ENCODE measurements around the gene C1orf52. TPM values are rescaled to one million over a fixed set of nuclear protein-coding genes. Genes with fewer than 3 reads are reported as not detected.

The C1orf52 gene
- total and polyA plus RNA-seq, 5 donors from 2014 or later, result 19.7 to 55.6 (median 27.6) TPM

- Histone ChIP-seq H3K36me3 (ENCODE audit: control insufficient read depth, insufficient read depth, low read length) (no peaks in the 10 kb centered on the region), H3K4me3 (ENCODE audit: low read depth, low read length) (no peak overlapping the region), H3K27ac (ENCODE audit: insufficient read depth, low read length, poor library complexity, severe bottlenecking) (no peak overlapping the region), H3K9me3 (ENCODE audit: control insufficient read depth in 2 of 2, low read length in 2 of 2) (no peaks in the 10 kb centered on the region), H3K27me3 (ENCODE audit: control insufficient read depth, insufficient read depth, low read length) (peaks cover 13% of the 10 kb centered on the region), H3K4me1 (ENCODE audit: control insufficient read depth, insufficient read depth, low read length, poor library complexity, severe bottlenecking) (no peaks in the 10 kb centered on the region)
- Mint-ChIP-seq H3K27me3 (peaks cover 42% of the 10 kb centered on the region), H3K36me3 (no peaks in the 10 kb centered on the region), H3K9me3 (peaks cover 0 to 2% (median 0%) of the 10 kb centered on the region in 7 donors), H3K4me3 (no peak overlapping the region), H3K27ac (no peak overlapping the region), H3K4me1 (no peaks in the 10 kb centered on the region)
- ATAC-seq (ENCODE audit: low read depth in 2 of 2), result no peak
- no peak for DNase-seq
Observed at GRCh38 chr1:85216697-85217096, 42.8 kb downstream of the C1orf52 start.

- Histone ChIP-seq H3K4me1 (ENCODE audit: control insufficient read depth, insufficient read depth, low read length, poor library complexity, severe bottlenecking) (no peaks in the 10 kb centered on the region), H3K9me3 (ENCODE audit: control insufficient read depth in 2 of 2, low read length in 2 of 2) (no peaks in the 10 kb centered on the region), H3K36me3 (ENCODE audit: control insufficient read depth, insufficient read depth, low read length) (no peaks in the 10 kb centered on the region), H3K27me3 (ENCODE audit: control insufficient read depth, insufficient read depth, low read length) (peaks cover 11% of the 10 kb centered on the region), H3K4me3 (ENCODE audit: low read depth, low read length) (no peak overlapping the region), H3K27ac (ENCODE audit: insufficient read depth, low read length, poor library complexity, severe bottlenecking) (no peak overlapping the region)
- H3K9me3 Mint-ChIP-seq, result peaks cover 0 to 2% (median 0%) of the 10 kb centered on the region in 7 donors
- H3K27me3 Mint-ChIP-seq, result peaks cover 39% of the 10 kb centered on the region
- H3K36me3 Mint-ChIP-seq, result no peaks in the 10 kb centered on the region
- no peak overlapping the region for H3K27ac Mint-ChIP-seq
- no peak for DNase-seq
- no peak overlapping the region for H3K4me3 Mint-ChIP-seq
- no peak for ATAC-seq (ENCODE audit: low read depth in 2 of 2)
- H3K4me1 Mint-ChIP-seq, result no peaks in the 10 kb centered on the region
Observed at GRCh38 chr1:85214654-85215053, 44.8 kb downstream of the C1orf52 start.

DNA sequence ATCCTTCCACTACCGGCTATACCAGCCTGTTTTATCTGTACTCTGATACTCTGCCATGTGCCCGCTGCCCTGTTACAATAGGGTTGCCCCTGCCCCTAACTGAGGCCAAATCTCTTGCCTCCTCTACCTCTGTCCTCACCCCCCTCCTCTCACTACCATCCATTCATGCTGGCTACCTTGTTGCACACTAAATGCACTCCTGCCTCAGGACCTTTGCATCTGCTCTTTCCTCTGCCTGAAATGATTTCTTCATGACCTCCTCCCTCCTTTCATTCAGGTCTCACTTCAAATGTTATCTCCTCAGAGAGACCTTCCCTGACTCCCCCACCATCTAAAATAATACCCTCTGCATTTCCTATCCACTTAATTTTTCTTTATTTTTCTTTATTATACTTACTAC is 51.0 kb downstream of the C1orf52 start:
- Mint-ChIP-seq H3K27ac (no peak overlapping the region), H3K27me3 (peaks cover 60% of the 10 kb centered on the region), H3K36me3 (no peaks in the 10 kb centered on the region), H3K4me3 (no peak overlapping the region), H3K9me3 (peaks cover 0 to 4% (median 0%) of the 10 kb centered on the region in 7 donors), H3K4me1 (no peaks in the 10 kb centered on the region)
- Histone ChIP-seq H3K4me3 (ENCODE audit: low read depth, low read length) (no peak overlapping the region), H3K27ac (ENCODE audit: insufficient read depth, low read length, poor library complexity, severe bottlenecking) (no peak overlapping the region), H3K9me3 (ENCODE audit: control insufficient read depth in 2 of 2, low read length in 2 of 2) (no peaks in the 10 kb centered on the region), H3K27me3 (ENCODE audit: control insufficient read depth, insufficient read depth, low read length) (peaks cover 33% of the 10 kb centered on the region), H3K36me3 (ENCODE audit: control insufficient read depth, insufficient read depth, low read length) (no peaks in the 10 kb centered on the region), H3K4me1 (ENCODE audit: control insufficient read depth, insufficient read depth, low read length, poor library complexity, severe bottlenecking) (no peaks in the 10 kb centered on the region)
- ATAC-seq (ENCODE audit: low read depth in 2 of 2) (no peak), DNase-seq (no peak)

- Histone ChIP-seq H3K4me1 (ENCODE audit: control insufficient read depth, insufficient read depth, low read length, poor library complexity, severe bottlenecking) (peaks cover 19% of the 10 kb centered on the region), H3K4me3 (ENCODE audit: low read depth, low read length) (no peak overlapping the region), H3K9me3 (ENCODE audit: control insufficient read depth in 2 of 2, low read length in 2 of 2) (no peaks in the 10 kb centered on the region), H3K27me3 (ENCODE audit: control insufficient read depth, insufficient read depth, low read length) (peaks cover 42% of the 10 kb centered on the region), H3K27ac (ENCODE audit: insufficient read depth, low read length, poor library complexity, severe bottlenecking) (no peak overlapping the region), H3K36me3 (ENCODE audit: control insufficient read depth, insufficient read depth, low read length) (no peaks in the 10 kb centered on the region)
- Mint-ChIP-seq H3K4me1 (peaks cover 7 to 23% (median 11%) of the 10 kb centered on the region in 4 donors), H3K36me3 (no peaks in the 10 kb centered on the region), H3K4me3 (peak overlapping the region in 1 of 4 donors; percentile 54), H3K9me3 (peaks cover 0 to 6% (median 0%) of the 10 kb centered on the region in 7 donors), H3K27ac (no peak overlapping the region), H3K27me3 (peaks cover 81% of the 10 kb centered on the region)
- ATAC-seq (ENCODE audit: low read depth in 2 of 2) (no peak), DNase-seq (no peak)
Observed at GRCh38 chr1:85203573-85204171, 55.8 kb downstream of the C1orf52 start.

DNA sequence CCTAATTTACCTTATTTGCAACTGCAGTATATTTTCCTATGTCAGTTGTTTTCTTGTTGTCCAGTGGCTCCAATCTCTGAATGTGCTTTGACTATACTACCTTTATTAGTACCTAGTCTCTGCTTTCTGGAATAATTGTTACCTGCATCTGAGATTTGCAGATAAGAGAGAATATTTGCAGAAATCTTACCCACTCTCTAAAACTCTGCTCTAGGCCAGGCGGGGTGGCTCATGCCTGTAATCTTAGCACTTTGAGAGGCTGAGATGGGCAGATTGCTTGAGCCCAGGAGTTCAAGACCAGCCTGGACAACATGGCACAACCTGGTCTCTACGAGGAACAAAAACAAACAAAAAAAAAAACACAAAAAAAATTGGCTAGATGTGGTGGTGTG is 56.6 kb downstream of the C1orf52 start:
- Histone ChIP-seq H3K4me1 (ENCODE audit: control insufficient read depth, insufficient read depth, low read length, poor library complexity, severe bottlenecking) (peaks cover 19% of the 10 kb centered on the region), H3K27me3 (ENCODE audit: control insufficient read depth, insufficient read depth, low read length) (peaks cover 40% of the 10 kb centered on the region), H3K36me3 (ENCODE audit: control insufficient read depth, insufficient read depth, low read length) (no peaks in the 10 kb centered on the region), H3K27ac (ENCODE audit: insufficient read depth, low read length, poor library complexity, severe bottlenecking) (no peak overlapping the region), H3K9me3 (ENCODE audit: control insufficient read depth in 2 of 2, low read length in 2 of 2) (no peaks in the 10 kb centered on the region), H3K4me3 (ENCODE audit: low read depth, low read length) (no peak overlapping the region)
- Mint-ChIP-seq H3K36me3 (no peaks in the 10 kb centered on the region), H3K4me3 (no peak overlapping the region), H3K27ac (peak overlapping the region in 1 of 3 donors; percentile 64), H3K27me3 (peaks cover 82% of the 10 kb centered on the region), H3K9me3 (peaks cover 0 to 5% (median 0%) of the 10 kb centered on the region in 7 donors), H3K4me1 (peaks cover 7 to 24% (median 13%) of the 10 kb centered on the region in 4 donors)
- ATAC-seq (ENCODE audit: low read depth in 2 of 2), result no peak
- no peak for DNase-seq

DNA sequence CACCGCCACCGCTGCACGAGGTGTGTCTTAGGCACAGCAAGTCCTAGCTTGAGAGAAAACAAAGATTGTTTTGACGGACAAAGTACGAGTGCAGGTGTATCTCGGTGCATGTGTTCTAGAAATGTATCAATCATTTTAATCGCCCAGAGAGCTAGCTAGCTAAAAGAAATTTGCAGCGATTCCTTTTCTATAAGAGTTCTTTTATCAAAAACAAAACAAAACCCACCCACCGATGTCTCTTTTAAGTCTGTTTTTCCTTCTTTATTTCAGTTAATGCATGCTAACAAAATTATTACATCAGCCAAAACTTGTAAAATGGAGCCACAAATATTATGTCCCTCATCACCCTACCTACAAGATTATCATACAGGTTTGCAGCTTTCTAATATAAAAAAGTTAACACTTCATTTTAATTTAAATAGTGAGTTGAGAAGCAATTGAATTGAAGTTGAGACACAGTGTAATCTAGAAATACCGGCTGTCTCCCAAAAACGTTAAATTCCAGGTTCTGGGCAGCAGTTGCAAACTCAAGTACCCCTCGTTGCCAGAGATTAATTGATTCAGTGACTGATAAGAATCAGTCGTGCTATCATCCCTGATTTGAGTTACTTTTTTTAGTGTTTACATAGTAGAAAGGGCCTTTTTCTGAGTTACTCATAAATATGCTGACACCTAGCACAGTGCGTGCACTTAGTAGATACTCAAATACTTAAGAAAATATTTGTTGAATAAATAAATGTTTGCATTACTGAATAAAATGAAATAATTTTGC is 57.2 kb downstream of the C1orf52 start:
- Mint-ChIP-seq H3K27ac (peak overlapping the region; percentile 88 to 99 (median 98)), H3K27me3 (peaks cover 79% of the 10 kb centered on the region), H3K9me3 (peaks cover 0 to 2% (median 0%) of the 10 kb centered on the region in 7 donors), H3K4me1 (peaks cover 7 to 28% (median 14%) of the 10 kb centered on the region in 4 donors), H3K36me3 (no peaks in the 10 kb centered on the region), H3K4me3 (peak overlapping the region; percentile 94 to 99 (median 98))
- H3K9me3 ChIP-seq (ENCODE audit: control insufficient read depth in 2 of 2, low read length in 2 of 2), result no peaks in the 10 kb centered on the region
- H3K27ac ChIP-seq (ENCODE audit: insufficient read depth, low read length, poor library complexity, severe bottlenecking), result peak overlapping the region; percentile 83
- ATAC-seq (ENCODE audit: low read depth in 2 of 2) (peak; percentile 14 to 17), DNase-seq (no peak)
- no peaks in the 10 kb centered on the region for H3K36me3 ChIP-seq (ENCODE audit: control insufficient read depth, insufficient read depth, low read length)
- peaks cover 19% of the 10 kb centered on the region for H3K4me1 ChIP-seq (ENCODE audit: control insufficient read depth, insufficient read depth, low read length, poor library complexity, severe bottlenecking)
- peak overlapping the region; percentile 75 for H3K4me3 ChIP-seq (ENCODE audit: low read depth, low read length)
- peaks cover 36% of the 10 kb centered on the region for H3K27me3 ChIP-seq (ENCODE audit: control insufficient read depth, insufficient read depth, low read length)

- peaks cover 7 to 29% (median 15%) of the 10 kb centered on the region in 4 donors for H3K4me1 Mint-ChIP-seq
- Histone ChIP-seq H3K4me3 (ENCODE audit: low read depth, low read length) (peak overlapping the region; percentile 75), H3K4me1 (ENCODE audit: control insufficient read depth, insufficient read depth, low read length, poor library complexity, severe bottlenecking) (peaks cover 19% of the 10 kb centered on the region), H3K9me3 (ENCODE audit: control insufficient read depth in 2 of 2, low read length in 2 of 2) (no peaks in the 10 kb centered on the region), H3K27ac (ENCODE audit: insufficient read depth, low read length, poor library complexity, severe bottlenecking) (peak overlapping the region; percentile 83), H3K36me3 (ENCODE audit: control insufficient read depth, insufficient read depth, low read length) (no peaks in the 10 kb centered on the region), H3K27me3 (ENCODE audit: control insufficient read depth, insufficient read depth, low read length) (peaks cover 29% of the 10 kb centered on the region)
- peaks cover 0 to 2% (median 0%) of the 10 kb centered on the region in 7 donors for H3K9me3 Mint-ChIP-seq
- H3K27me3 Mint-ChIP-seq, result peaks cover 73% of the 10 kb centered on the region
- H3K4me3 Mint-ChIP-seq, result peak overlapping the region; percentile 94 to 99 (median 98)
- peak; percentile 72 to 75 for ATAC-seq (ENCODE audit: low read depth in 2 of 2)
- DNase-seq, result peak; percentile 60 to 81 (median 72)
- H3K36me3 Mint-ChIP-seq, result no peaks in the 10 kb centered on the region
- H3K27ac Mint-ChIP-seq, result peak overlapping the region; percentile 88 to 99 (median 98)
Observed at GRCh38 chr1:85201340-85202091, 57.9 kb downstream of the C1orf52 start.
